T1000 (cell line): ENCODE results near the gene MRPS34.

Experiments
- DNase-seq: peaks from one replicate; lab custom pipeline; 2025; ENCODE audit warnings: mixed read lengths; lab: John Stamatoyannopoulos, UW

The MRPS34 gene

GRCh38 chr16:1781758-1782407, 8.9 kb upstream of the MRPS34 start:
- no peak for DNase-seq

- no peak for DNase-seq
Observed at GRCh38 chr16:1781254-1781653, 8.3 kb upstream of the MRPS34 start.

- DNase-seq, result no peak
Observed at GRCh38 chr16:1780677-1781072, 7.7 kb upstream of the MRPS34 start.

- no peak for DNase-seq
Observed at GRCh38 chr16:1779741-1780676, 7.1 kb upstream of the MRPS34 start.

- DNase-seq, result no peak
Observed at GRCh38 chr16:1779234-1779701, 6.3 kb upstream of the MRPS34 start.

GRCh38 chr16:1778200-1779179, 5.6 kb upstream of the MRPS34 start:
- DNase-seq, result no peak

GRCh38 chr16:1777375-1778199, 4.7 kb upstream of the MRPS34 start:
- DNase-seq, result no peak

GRCh38 chr16:1776991-1777374, 4.0 kb upstream of the MRPS34 start:
- no peak for DNase-seq

GRCh38 chr16:1776672-1776955, 3.7 kb upstream of the MRPS34 start:
- no peak for DNase-seq

- no peak for DNase-seq
Observed at GRCh38 chr16:1775846-1776671, 3.1 kb upstream of the MRPS34 start.

GRCh38 chr16:1775006-1775845, 2.3 kb upstream of the MRPS34 start:
- DNase-seq, result no peak

GRCh38 chr16:1774448-1774780, 1.5 kb upstream of the MRPS34 start:
- DNase-seq, result no peak

GRCh38 chr16:1773703-1774447, 941 bp upstream of the MRPS34 start:
- DNase-seq, result peak; percentile 40

- no peak for DNase-seq
Observed at GRCh38 chr16:1772362-1772907, 499 bp downstream of the MRPS34 start, which contains the start of gene EME2. Gene EME2 (plus strand): TSS chr16:1772810. CDS start chr16:1773228, 418 bp downstream.

GRCh38 chr16:1771864-1772361, 1.0 kb downstream of the MRPS34 start:
- no peak for DNase-seq

- DNase-seq, result peak; percentile 53
Observed at GRCh38 chr16:1771188-1771863, 1.6 kb downstream of the MRPS34 start, which contains the start of gene NME3. Gene NME3 (minus strand): TSS chr16:1771543. CDS start chr16:1771534, 9 bp downstream.
